Fibroblast of peridontal ligament (primary cell): ENCODE data around the gene DPY19L3.
"Not testable (repeated sequence)": the region's sequence is repeated elsewhere in the genome, so short reads cannot be mapped to it uniquely, and the experiment has no call there.

Source experiments
- DNase-seq: peaks from one replicate; pipeline ENCODE4 v3.0.0-alpha.2; 2010; ENCODE audit errors: extremely low read depth

The DPY19L3 gene

DNA sequence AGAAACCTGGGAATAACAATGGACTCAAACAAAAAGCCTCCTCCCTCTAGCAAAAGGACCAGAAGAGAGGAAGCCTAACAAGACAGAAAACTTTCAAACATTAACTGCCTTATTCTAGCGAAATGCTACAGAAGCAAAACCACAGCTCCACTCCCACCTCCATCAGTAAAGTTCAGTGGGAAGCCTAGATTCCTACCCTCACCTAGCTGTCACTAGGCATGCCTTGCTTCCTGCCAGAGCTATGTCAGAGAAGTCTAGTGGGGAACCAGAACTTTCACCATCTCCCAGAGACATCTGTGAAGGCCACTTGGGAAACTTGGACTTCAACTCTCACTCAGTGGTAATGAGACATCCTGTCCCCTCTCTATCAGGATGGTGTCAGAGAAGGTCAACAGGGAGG lies 37.1 kb downstream of the DPY19L3 start:
- no peak for DNase-seq

DNA sequence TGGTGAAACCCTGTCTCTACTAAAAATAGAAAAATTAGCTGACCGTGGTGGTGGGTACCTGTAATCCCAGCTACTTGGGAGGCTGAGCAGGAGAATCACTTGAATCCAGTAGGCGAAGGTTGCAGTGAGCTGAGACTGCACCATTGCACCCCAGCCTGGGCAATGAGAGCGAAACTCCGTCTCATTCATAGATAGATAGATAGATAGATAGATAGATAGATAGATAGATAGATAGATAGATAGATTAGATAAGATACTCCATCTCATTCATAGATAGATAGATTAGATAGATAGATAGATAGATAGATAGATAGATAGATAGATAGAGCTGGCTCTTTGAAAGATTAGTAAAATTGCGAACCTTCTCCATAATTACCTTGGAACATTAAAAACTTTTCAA lies 42.0 kb downstream of the DPY19L3 start:
- not testable (repeated sequence) for DNase-seq

DNA sequence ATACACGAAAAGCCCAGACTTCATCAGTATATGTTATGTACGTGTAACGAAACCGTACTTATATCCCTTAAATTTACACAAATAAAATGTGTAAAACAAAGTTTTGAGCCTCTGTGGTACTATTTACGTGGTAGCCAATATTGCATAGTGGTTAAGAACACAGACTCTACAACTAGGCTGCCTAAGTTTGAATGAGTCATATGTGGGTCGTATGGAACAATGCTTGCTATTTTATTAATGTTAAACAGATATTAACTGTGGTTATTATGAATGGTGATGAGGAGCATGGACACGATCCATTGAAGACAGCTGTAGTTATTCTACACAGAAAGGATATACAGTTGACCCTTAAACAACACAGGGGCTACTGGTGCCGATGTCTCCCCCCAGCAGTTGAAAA lies 42.5 kb downstream of the DPY19L3 start:
- no peak for DNase-seq

DNA sequence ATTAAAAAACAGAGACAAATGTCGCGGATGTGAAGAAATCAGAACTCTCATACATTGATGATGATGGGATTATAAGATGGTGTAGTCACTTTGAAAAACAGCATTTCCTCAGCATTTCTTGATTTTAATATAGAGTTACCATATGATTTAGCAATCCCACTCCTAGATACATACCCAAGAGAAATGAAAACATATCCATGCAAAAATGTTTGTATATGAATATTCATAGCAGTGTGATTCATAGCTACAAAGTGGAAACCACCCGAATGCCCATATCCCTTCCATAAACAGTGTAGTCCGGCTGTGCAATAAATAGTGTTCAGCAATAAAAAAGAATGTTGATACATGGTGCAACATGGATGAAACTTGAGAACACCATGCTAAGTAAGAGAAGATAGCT lies 44.6 kb downstream of the DPY19L3 start:
- peak; percentile 88 for DNase-seq

DNA sequence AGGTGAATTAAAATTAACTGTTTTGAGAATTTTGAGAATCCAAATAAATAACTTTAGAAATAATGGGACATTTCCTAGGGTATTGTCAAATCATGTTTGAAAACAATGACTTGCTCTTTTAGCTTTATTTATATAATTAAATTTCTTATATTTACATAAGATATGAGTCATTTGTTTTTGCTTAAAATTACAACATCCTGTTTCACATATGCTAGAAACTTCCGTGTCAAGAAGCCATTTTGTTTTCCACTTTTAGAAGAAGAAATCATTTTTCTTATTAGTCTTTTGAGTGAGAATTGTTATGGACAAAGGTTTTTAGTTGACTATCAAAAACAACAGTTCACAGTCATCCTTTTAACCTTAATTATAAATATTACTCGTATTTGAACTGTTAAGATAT lies 48.2 kb downstream of the DPY19L3 start:
- peak; percentile 54 for DNase-seq

DNA sequence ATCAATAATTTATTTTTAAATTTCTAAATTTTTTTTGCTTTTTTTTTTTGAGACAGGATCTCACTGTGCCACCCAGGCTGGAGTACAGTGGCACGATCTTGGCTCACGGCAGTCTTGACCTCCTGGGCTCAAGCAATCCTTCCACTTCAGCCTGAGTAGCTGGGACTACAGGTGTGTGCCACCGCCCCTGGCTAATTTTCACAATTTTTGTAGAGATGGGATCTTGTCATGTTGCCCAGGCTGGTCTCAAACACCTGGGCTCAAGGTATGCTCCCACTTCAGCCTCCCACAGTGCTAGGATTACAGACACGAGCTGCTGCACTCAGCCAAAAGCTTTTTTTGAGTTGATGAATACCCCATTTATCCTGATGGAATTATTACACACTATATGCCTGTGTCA lies 50.8 kb downstream of the DPY19L3 start:
- no peak for DNase-seq

DNA sequence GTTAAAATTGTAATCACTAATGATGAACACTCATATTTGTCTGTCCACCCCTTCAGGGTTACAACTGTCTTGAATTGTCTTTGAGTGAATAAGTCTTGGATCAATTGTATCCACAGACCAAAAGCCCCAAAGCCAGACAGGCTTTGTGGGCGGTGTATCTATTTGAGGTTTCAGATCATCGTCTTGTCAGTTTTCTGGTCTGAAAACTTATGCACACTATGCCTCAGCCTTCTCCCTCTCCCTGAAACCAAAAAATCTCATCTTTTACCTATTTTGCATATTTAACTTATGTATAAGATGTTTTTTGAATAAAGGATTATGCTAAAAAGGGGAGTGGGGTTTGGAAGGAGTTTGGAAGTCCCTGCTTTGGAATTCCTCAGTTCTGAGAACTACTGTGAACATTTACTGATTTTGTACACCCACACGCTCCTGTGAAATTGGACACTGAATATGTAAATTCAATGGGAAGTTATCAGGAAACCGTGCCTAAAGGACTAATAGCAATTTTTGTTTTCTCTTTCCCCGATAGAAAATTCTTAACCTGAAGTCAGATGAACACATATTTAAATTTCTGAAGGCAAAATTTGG lies 52.1 kb downstream of the DPY19L3 start:
- DNase-seq = no peak

DNA sequence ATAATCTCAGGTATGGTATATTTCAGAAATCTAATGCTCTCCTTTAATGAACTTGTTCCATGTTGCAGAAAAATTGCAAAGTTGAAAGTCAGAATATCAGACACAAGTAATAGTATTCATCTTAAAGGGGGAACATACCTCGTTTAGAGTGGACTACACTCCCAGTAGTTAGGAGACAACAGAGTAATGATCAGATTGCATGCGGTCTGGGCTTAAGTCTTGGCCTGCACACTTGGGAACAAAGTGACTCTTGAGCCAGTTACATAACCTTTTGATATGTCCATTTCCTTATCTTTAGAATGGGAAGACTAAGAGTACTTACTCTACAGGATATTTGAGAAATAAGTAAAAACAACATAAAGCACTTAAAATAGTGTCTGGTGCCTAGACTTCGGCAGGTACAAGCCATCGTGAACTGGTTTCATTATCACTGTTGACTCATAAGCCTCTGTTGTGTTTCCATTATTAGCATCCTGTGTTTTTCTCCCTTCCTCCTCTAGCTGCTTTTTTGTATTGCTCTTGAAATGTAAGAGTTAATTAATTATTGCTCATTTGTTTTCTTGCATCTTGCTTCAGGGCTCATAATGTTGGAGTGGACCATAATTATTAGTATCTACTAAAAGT lies 53.0 kb downstream of the DPY19L3 start:
- DNase-seq = no peak

DNA sequence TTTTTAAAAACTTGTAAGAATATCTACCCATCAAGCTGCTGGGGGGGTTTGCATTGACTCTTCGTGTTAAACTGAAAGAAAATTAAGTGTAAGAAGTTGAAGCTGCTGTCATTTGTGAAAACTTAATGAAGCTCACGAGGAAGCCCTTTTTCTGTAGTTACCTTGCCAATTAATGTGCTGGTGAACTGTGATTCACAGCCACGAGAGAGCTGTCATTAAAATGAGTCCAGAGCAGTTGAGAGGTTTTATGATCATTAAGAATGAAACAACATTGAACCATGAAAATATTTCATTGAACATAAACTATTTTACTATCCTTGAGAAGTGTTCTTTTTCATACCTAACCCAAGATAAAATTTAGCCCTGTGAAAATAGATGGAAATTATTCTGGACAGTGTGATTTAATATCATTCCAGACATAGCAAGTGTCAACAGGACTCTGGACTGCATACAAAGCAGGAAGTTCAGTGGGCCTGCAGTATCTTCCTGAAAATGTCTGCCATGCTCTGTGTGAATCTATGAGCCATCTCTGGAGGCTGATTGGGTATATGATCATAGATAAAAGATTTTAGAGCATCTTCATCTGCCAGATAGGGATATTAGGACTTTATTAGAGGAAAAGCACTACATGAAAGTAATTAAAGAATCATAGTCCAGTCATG lies 53.8 kb downstream of the DPY19L3 start:
- no peak for DNase-seq

DNA sequence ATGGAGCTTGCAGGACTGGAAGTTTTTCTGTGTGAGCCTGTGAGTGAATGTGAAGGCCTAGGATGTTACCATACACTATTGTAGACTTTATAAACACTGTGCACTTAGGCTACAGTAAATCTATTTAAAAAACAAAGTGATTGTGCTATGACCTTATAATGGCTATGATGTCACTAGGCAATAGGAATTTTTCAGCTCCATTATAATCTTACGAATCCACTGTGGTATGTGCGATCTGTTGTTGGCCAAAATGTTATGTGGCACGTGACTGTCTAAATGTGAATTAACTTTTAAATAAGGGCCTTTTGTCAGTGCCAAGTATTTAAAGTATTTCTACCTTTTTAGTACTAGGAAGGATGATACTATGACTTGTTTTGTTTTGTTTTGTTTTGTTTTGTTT lies 54.9 kb downstream of the DPY19L3 start:
- no peak for DNase-seq

DNA sequence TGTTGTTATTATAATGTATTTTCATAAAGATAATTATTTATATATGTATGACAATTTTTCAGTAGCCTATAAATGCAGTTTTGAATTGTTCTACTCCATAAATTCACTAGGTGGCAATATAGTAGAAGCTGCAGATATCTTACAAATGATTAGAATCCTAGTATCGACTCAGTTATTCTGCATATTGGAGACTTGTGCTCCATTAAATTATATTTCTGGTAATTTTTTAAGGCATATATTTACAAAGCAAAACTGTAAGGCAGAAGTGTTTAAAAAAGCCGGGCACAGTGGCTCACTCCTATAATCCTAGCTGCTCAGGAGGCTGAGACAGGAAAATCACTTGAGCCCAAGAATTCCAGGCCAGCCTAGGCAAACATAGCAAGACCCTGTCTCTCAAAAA lies 58.7 kb downstream of the DPY19L3 start:
- DNase-seq = peak; percentile 44

DNA sequence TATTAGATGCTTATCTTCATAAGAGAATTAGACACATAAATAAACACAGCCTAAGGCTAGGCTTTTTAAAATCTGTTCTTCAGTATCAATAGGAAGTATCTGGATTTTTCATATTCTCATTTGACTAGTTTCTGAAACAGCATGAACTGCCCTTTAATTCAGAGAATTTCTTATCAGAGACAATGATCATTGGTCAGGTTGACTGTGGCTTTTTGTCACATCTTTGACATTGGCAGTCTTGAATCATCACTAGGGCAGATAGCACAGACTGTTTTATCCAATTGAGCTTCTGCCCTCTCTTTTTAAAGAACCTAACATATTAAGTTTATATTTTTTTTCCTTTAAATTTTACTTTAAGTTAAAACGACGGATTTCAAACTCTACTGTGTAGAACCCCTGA lies 59.6 kb downstream of the DPY19L3 start:
- no peak for DNase-seq

DNA sequence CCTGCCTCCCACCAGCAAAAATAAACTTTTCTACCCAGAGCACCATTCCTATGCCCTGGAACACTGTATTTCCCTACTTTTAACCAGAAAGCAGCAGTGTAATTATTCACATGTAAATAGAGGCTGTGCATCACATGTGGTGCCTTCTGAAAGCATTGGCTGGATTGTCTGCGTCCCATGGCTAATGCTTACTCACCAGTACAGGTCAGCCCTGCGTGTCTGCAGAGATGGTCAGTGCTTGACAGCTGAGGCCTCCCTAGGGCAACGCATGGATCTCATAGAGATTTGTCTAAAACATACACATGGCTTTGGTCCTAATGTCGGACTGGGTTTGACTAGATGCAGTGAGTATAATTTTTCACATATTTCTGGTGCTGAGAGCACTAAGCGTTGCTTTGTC lies 64.2 kb downstream of the DPY19L3 start:
- peak; percentile 25 for DNase-seq

DNA sequence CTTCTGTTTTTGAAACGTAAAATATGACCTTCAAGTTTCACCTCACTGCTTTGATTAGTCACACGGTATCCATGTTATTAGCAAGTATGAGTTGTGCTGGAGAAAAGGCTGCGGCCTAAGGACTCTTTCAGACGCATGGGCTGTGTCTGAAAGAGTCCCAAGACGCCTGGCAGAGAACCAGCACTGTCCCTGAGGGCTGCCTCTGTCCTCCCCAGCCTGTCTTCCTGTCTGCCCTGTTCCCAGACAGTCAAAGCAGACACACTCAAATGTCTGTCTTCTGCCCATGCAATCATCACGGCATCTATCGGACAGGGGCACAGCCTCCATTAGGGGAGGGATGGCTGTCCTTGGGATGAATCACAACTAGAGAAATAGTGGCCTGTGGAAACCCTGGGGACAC lies 65.5 kb downstream of the DPY19L3 start:
- DNase-seq = no peak

DNA sequence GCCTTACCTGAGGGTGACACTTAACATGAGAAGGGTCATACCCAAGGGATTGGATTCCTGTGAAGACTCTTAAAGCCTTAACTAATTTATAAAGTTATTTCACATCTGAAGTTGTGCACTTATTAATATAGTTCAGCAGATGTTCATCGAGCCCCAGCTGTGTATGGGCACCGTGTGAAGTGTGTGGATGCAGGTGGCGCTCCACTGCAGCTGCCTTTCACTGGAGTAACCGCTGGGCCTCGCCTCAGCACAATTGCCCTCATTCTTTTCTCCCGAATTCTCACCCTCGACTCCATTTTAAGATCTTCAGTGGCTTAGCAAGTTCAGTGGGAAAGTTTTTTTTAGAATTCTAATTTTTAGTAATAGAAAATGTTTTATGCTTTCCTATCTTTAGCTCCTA lies 66.2 kb downstream of the DPY19L3 start:
- no peak for DNase-seq

DNA sequence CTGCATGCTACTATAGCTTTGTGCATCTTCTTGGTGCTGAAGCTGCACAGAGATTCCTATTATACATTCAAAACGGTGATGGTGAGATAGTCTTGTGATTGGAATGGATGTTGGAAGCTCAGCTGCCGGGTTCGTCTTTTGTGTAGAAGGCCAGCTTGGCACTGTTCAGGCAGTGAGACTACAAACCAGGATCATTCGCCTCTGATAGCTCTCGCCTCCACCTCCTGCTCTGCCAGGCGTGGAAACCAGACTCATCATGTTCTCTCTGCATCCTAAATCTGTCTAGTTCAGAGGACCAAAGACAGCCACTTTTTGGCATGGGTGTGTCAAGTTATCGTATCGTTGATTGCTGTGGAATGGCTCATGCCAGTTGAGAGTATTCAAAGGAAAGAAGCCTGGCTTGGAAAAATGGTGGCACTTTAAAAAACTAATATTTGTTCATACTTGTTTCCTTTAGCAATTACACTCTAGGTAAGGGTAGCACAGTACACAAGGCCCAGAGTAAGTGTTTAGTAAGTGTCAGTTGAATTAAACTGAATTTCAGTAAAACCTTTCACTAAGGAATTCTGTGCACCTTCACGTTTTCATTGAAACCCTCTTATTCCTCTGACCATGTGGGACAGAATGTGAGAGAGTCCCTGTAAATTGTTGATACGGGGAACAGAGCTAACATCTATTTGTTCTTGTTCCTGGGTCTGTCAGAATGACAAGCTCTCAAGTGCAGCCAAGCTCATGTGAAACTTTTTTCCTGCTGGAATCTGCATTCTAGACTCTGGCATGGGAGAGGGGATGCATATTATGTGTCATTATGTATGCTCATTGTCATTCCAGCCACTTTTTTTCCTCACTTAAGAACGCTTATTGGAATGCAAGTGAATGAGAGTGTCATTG lies 69.8 kb downstream of the DPY19L3 start:
- DNase-seq = no peak

DNA sequence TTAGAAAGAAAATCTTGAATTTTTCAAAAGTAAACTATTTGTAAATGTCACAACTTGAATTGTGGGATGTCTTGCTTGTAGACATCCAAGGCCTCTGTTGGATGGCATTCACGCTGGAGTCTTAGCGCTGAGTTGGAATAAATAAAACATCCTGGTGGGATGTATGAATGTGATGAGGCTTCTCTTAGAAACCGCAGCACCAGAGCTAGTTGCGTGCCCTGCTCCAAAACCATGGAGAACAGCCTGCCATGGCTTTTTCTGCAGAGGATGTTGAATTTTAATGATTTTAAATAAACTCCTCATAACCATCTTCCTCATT lies 70.4 kb downstream of the DPY19L3 start:
- DNase-seq = no peak

DNA sequence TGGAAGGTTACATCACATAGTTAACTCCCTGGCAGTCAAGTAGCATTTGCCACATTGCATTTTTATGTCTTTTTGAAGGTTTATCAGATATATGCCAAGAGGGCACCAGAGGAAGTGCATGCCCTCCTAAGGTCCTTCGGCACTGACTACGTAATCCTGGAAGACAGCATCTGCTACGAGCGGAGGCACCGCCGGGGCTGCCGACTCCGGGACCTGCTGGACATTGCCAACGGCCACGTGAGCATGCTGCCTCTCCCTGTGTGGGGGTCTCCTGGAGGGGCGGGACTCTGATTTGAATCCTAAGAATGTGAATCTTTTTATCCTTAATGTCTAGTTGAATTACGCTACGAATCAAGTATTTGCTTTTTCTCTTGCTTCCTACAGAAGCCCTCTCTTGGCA lies 74.8 kb downstream of the DPY19L3 start:
- DNase-seq = no peak

DNA sequence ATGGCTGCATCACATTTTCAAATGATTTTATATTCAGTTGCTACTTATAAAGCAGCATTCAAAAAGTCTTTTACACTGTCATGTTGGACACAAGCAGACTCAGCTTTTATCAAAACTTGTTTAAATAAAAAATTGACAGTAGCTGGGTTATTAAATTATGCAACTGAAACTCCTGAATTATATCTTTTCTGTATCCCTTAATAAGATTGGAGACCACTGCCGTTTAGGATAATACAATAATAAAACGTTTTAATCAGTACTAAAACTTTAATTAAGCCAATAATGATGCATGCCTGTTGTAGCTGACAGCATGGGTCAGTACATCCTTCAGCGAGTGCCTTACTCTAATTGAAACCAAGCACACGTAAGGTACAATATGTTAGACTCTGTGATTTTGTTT lies 78.0 kb downstream of the DPY19L3 start:
- no peak for DNase-seq

DNA sequence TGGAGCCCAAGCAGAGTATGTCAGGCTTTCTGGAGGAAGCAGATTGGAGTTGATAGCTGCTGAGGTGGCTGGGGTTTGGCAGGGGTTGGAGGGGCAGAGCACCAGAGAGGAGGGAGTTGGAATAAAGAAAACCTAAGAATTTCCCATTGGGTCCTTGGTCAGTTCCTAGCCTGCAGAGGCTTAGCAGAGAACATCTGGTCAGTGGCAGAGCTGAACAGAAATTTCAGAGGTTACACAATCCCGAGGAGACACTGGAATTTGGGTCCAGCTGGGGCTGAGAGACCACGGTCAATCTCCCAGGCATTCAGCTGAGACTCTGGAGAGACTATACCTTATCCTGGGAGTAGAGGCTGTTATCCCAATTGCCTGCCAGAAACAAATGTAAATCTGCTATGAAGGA lies 84.4 kb downstream of the DPY19L3 start:
- peak; percentile 42 for DNase-seq

DNA sequence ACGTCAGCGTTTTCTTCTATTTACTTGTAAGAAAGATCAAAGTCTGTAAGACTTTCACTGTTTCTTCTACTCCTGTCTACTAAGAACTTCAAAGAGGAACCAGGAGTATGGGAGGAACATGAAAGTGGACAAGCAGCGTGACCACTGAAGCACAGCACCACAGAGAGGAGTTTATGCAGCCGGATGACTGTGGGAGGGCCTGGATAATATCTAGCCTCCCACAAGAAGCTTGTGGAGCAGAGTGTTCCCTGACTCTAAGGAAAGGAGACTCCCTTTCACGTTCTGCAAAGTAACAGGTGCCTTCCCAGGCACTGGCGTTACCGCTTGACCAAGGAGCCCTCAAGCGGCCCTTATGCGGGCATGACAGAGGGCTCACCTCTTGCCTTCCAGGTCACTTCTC lies 91.8 kb downstream of the DPY19L3 start:
- no peak for DNase-seq

DNA sequence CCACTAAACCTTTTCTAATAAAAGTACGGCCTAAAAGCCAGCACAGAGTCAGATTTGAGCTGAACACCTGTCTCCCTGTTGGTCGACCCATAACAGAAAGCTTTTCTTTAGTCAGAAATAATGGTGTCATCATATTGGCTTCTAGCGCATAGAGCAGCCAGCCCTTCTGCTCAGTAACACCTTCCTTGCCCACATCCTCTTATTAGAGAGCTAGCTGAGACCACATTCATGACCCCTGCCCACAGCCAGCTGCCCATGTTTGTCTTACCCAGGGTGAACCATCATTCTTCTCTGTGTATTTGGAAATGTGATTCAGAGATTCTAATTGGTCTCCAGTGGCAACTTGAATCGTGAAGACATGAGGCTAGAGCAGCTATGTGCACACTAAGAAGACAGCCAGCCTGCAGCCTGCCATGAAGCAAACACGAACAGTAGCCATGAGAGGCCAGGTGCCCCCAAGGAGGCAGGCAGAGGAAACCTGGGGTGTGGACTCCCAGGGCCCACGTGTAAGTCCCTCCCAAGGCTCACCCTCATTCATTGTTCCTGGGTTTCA lies 93.2 kb downstream of the DPY19L3 start:
- peak; percentile 3 for DNase-seq
